Prostate gland (tissue), 2 donors: ENCODE results near the gene CDH5. TPM values are rescaled to one million over a fixed set of nuclear protein-coding genes. Genes with fewer than 3 reads are reported as not detected.

Experiments
- DNase-seq: peaks from one replicate; pipeline ENCODE4 v3.0.0-alpha.2; 2019; ENCODE audit warnings: low spot score
- H3K27ac ChIP-seq, 2 donors: fragments of 200-600 bp; sonication (generic); 2 replicates each; pipeline ENCODE4 v1.5.1; 2017 to 2019
- H3K27me3 ChIP-seq: fragments of 200-600 bp; sonication (generic); replicated peaks from 2 replicates; pipeline ENCODE4 v1.5.1; 2019; ENCODE audit not compliant: insufficient read depth
- H3K36me3 ChIP-seq, 2 donors: fragments of 200-600 bp; sonication (generic); 1 replicate in 1 of 2; 2 replicates in 1 of 2; pipeline versions ENCODE4 v1.5.1 to v1.8.1; 2017 to 2019
- H3K4me1 ChIP-seq: fragments of 200-600 bp; sonication (generic); replicated peaks from 2 replicates; pipeline ENCODE4 v1.5.1; 2019
- H3K4me3 ChIP-seq, 2 donors: fragments of 200-600 bp; sonication (generic); 2 replicates each; pipeline ENCODE4 v1.5.1; 2017 to 2019
- H3K9me3 ChIP-seq: fragments of 200-600 bp; sonication (generic); 2 replicates; pipeline ENCODE4 v1.5.1; 2017
- CTCF ChIP-seq, 4 experiments: fragments of 200-600 bp in 2 of 4; fragments of 450-650 bp in 2 of 4; sonication (generic) in 2 of 4; IDR thresholded peaks; 1 replicate in 3 of 4; 2 replicates in 1 of 4; pipeline ENCODE4 v1.5.1; 2016 to 2019; ENCODE audit warnings: antibody characterized with exemption in 4 of 4, mild to moderate bottlenecking in 2 of 4, moderate library complexity in 2 of 4
- POLR2A ChIP-seq: fragments of 450-650 bp; IDR thresholded peaks from one replicate; pipeline ENCODE4 v1.6.1; 2016; ENCODE audit warnings: antibody characterized with exemption, mild to moderate bottlenecking
- POLR2AphosphoS5 ChIP-seq: sonication (generic); formaldehyde crosslinking; IDR thresholded peaks from one replicate; pipeline ENCODE4 v1.6.1; 2017; ENCODE audit warnings: antibody characterized with exemption
- WGBS: methylation state at CpG from one replicate; pipeline ENCODE4 v1.1.5; 2018; 5-methylcytosine and 5-hydroxymethylcytosine counted together
- intact Hi-C: fragments of 100-400 bp; cut with DNase I; formaldehyde crosslinking; loops from one replicate; pipeline ENCODE4 v1.14.2; 2022
- total RNA-seq, 2 donors: library from RNA; depleted of rRNA; stranded (reverse); fragments of >200 nt; gene quantifications; one replicate each; pipeline ENCODE4 v1.1.0, GENCODE V29; 2016

Gene CDH5
- total RNA-seq, 2 donors from 2014 or later: 8.0 to 20.8 TPM

- DNase-seq: no peak
- no peaks in the 10 kb centered on the region for H3K9me3 ChIP-seq
- intact Hi-C loops: no loop called here
Observed at GRCh38 chr16:66397736-66398433, 31.4 kb downstream of the CDH5 start.

GRCh38 chr16:66399031-66399430 is 32.5 kb downstream of the CDH5 start:
- Histone ChIP-seq H3K27me3 (no peaks in the 10 kb centered on the region), H3K4me3 (no peak overlapping the region), H3K36me3 (no peaks in the 10 kb centered on the region), H3K4me1 (no peaks in the 10 kb centered on the region), H3K9me3 (no peaks in the 10 kb centered on the region), H3K27ac (no peak overlapping the region)
- intact Hi-C loops: no loop called here
- TF ChIP-seq CTCF (IDR thresholded peaks at IDR 0.05) (no peak), POLR2A (no peak), POLR2AphosphoS5 (no peak)
- no peak for DNase-seq
- WGBS: 96% methylated on average over 3 of the region's 3 CpGs

More at GRCh38 chr16:66397736-66398433, 31.4 kb downstream of the CDH5 start:
- no peak overlapping the region for H3K27ac ChIP-seq
- H3K27me3 ChIP-seq: no peaks in the 10 kb centered on the region
- TF ChIP-seq POLR2AphosphoS5 (no peak), POLR2A (no peak), CTCF (IDR thresholded peaks at IDR 0.05) (no peak)
- WGBS: 92% methylated on average over 5 of the region's 5 CpGs
- H3K4me3 ChIP-seq: no peak overlapping the region
- H3K36me3 ChIP-seq: no peaks in the 10 kb centered on the region
- no peaks in the 10 kb centered on the region for H3K4me1 ChIP-seq

- Histone ChIP-seq H3K27me3 (no peaks in the 10 kb centered on the region), H3K9me3 (no peaks in the 10 kb centered on the region), H3K4me1 (no peaks in the 10 kb centered on the region), H3K4me3 (no peak overlapping the region), H3K36me3 (no peaks in the 10 kb centered on the region), H3K27ac (no peak overlapping the region)
- WGBS: 41% methylated on average over 3 of the region's 3 CpGs
- DNase-seq: no peak
- TF ChIP-seq POLR2A (no peak), POLR2AphosphoS5 (no peak), CTCF (IDR thresholded peaks at IDR 0.05) (no peak)
- intact Hi-C loops: loop anchor here (10.0 kb wide), 1 partner anchor 465 kb away; no protein-coding TSS in a partner anchor
Observed at GRCh38 chr16:66399930-66400329, 33.4 kb downstream of the CDH5 start.

- intact Hi-C loops: loop anchor here (10.0 kb wide), 1 partner anchor 464 kb away; no protein-coding TSS in a partner anchor
- TF ChIP-seq POLR2AphosphoS5 (no peak), POLR2A (no peak), CTCF (IDR thresholded peaks at IDR 0.05) (no peak)
- WGBS: 90% methylated on average over 20 of the region's 20 CpGs
- DNase-seq: no peak
- no peak overlapping the region for H3K27ac ChIP-seq
- no peak overlapping the region for H3K4me3 ChIP-seq
- H3K27me3 ChIP-seq: no peaks in the 10 kb centered on the region
- no peaks in the 10 kb centered on the region for H3K9me3 ChIP-seq
- H3K36me3 ChIP-seq: no peaks in the 10 kb centered on the region
- H3K4me1 ChIP-seq: no peaks in the 10 kb centered on the region
Observed at GRCh38 chr16:66400503-66401380, 34.3 kb downstream of the CDH5 start.
